ENCODE measurements around the gene GDI1. TPM values are rescaled to one million over a fixed set of nuclear protein-coding genes. Genes with fewer than 3 reads are reported as not detected.

Gene GDI1
- total RNA-seq, 2 experiments from 2014 or later = 66.3 to 68.4 TPM

DNA sequence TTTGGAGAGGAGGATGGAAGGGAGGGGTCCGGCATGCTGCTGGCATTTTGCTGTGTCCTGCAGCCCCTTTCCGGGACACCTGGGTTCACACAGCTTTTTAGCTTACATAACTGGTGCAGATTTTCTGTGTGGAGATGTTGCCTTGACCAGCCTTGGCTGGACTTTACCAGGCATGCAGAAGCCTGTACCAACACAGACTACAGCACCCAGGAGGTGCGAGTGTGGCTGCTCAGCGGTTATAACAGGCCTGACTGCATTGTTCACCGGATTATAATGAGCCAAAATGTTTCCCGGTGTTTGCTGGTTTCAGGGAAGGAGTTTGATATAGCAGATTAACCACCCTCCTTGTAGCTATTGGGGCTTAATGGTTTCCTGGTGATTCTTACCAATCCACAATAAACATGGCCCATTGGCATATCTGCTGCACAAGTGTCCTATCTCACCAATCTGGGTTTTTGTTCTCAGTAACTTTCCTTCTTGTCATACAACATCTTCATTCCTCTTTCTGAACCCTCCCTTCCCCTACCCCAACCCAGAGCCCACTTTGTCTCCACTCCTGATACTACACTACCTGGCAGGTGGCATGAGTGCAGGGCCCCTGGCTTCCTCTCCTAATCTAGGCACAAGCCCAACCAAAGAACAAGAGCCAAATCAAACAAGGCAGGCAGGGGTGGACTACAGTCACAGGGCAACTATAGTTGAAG lies 34.9 kb upstream of the GDI1 start:
- Mint-ChIP-seq H3K36me3 (peaks cover 30% of the 10 kb centered on the region), H3K4me1 (peaks cover 18% of the 10 kb centered on the region), H3K27me3 (peaks cover 17% of the 10 kb centered on the region), H3K4me3 (no peak overlapping the region), H3K27ac (peak overlapping the region; percentile 63), H3K9me3 (no peaks in the 10 kb centered on the region)
- DNase-seq = no peak

DNA sequence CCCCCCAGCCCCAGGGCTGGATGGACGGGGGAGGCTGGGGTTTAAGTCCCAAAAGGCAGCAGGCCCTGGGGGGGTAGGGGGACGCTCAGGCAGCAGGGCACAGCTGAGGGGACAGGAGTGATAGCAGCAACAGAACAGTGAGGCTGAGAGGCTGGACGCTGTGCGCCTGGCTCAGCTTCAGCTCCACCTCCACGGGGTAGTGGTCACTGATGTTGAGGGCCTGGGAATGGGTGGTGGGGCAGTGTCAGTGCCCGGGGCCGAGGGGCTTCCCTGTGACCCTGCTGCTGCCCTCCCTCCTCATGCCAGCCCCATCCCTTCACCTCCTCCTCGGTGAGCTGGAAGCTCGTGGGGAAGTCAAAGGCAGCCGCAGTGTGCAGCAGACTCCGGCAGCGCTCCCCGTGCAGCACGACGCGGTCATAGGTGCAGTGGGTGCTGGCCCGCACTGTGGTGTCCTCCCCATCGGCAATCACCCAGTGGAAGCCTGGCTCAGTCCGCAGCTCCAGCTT lies 34.3 kb upstream of the GDI1 start:
- Mint-ChIP-seq H3K4me3 (no peak overlapping the region), H3K36me3 (peaks cover 30% of the 10 kb centered on the region), H3K27ac (peak overlapping the region; percentile 63), H3K4me1 (peaks cover 18% of the 10 kb centered on the region), H3K9me3 (no peaks in the 10 kb centered on the region), H3K27me3 (peaks cover 17% of the 10 kb centered on the region)
- DNase-seq = no peak

DNA sequence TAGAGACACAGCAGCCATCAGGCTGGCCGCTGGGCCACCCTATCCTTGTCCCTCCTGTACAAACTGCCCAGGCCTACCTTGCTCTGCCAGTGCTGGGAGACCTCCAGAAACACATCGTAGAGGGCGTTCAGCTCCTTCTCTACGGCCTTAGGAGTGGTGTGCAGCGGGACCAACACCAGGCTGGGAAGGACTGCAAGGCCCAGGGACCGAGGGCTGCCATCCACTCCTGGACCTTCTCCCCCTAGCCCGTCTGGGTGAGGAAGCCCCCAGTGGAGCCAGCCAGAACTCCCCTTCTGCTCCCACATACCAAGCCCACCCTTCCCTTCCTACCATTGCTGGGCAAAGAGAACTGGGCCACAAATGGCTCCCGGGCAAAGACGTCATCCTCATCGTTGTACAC lies 33.8 kb upstream of the GDI1 start:
- H3K9me3 Mint-ChIP-seq = no peaks in the 10 kb centered on the region
- H3K4me3 Mint-ChIP-seq = no peak overlapping the region
- no peak overlapping the region for H3K27ac Mint-ChIP-seq
- peaks cover 18% of the 10 kb centered on the region for H3K4me1 Mint-ChIP-seq
- no peak for DNase-seq
- peaks cover 15% of the 10 kb centered on the region for H3K27me3 Mint-ChIP-seq
- peaks cover 30% of the 10 kb centered on the region for H3K36me3 Mint-ChIP-seq

DNA sequence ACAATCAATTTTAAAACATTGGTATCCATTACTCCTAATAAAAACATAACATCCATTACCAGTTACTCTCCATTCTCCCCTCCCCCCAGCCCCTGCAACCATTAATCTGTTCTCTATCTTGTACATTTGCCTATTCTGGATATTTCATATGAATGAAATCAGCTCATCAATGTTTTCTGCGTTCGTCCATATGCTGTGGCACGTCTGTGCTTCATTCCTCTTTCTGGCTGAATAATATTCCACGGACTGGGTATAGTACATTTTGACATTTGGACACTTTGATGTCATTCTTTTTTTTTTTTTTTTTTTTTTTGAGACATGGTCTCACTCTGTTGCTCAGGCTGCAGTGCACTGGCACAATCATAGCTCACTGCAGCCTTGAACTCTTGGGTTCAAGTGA lies 33.1 kb upstream of the GDI1 start:
- H3K27me3 Mint-ChIP-seq = peaks cover 8% of the 10 kb centered on the region
- H3K27ac Mint-ChIP-seq = no peak overlapping the region
- no peak overlapping the region for H3K4me3 Mint-ChIP-seq
- H3K9me3 Mint-ChIP-seq = no peaks in the 10 kb centered on the region
- no peak for DNase-seq
- peaks cover 17% of the 10 kb centered on the region for H3K4me1 Mint-ChIP-seq
- peaks cover 28% of the 10 kb centered on the region for H3K36me3 Mint-ChIP-seq

DNA sequence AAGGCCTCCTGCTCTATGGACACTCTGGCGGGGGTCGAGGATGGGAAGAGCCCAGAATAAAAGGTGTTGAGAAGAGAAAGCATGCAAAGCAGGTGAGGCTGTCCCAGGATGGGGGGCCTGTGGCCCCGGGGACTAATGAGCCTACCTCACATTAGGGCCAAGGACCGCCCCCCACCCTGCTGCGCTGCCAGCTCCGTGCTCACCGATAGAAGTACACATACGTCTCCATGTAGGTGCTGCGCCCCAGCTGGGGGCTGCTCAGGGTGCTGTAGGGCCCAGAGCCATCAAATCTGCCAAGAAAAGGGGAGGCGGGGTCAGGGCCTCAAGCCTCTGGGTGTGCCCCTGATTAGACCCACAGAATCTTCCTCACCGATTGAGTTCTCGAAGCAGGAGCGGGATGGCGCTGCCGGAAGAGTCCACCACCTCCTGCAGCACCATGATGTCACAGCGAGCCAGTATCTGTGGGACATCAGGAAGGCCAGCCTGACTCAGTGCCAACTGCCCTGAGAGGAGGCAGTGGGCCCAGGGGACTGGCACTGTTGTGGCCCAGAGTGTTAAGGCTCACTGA lies 32.2 kb upstream of the GDI1 start:
- Mint-ChIP-seq H3K9me3 (no peaks in the 10 kb centered on the region), H3K27ac (no peak overlapping the region), H3K4me1 (peaks cover 14% of the 10 kb centered on the region), H3K36me3 (peaks cover 19% of the 10 kb centered on the region), H3K27me3 (peaks cover 1% of the 10 kb centered on the region), H3K4me3 (no peak overlapping the region)
- no peak for DNase-seq

DNA sequence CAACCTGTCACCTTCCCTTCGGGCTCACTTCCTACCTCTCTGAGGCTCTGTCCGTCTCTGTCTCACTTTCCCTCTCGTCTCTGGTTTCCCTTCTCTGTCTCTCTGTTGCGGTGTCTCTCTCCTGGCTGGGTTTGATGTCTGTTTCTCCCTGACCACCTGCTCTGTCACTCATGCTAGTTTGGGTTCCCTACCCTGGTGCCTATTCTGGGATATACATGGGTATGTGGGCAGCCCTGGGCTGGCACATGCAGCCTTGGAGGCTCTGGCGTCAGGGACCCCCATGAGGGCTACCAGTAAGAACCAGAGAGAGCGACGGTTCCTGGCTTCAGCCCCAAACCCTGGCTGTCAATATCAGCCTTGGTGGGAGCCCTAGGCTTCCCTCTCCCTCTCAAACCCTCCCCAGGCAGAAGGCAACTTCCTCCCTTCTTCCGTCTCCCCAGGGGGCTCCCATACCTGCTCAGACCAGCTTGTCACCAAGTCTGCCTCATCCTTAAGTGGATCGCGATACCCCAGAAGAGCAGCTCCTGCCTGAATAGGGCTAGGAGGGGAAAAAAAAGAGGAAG lies 28.2 kb upstream of the GDI1 start:
- Mint-ChIP-seq H3K4me3 (peak overlapping the region; percentile 79), H3K9me3 (no peaks in the 10 kb centered on the region), H3K36me3 (peaks cover 5% of the 10 kb centered on the region), H3K27ac (peak overlapping the region; percentile 67), H3K27me3 (no peaks in the 10 kb centered on the region), H3K4me1 (peaks cover 6% of the 10 kb centered on the region)
- no peak for DNase-seq

DNA sequence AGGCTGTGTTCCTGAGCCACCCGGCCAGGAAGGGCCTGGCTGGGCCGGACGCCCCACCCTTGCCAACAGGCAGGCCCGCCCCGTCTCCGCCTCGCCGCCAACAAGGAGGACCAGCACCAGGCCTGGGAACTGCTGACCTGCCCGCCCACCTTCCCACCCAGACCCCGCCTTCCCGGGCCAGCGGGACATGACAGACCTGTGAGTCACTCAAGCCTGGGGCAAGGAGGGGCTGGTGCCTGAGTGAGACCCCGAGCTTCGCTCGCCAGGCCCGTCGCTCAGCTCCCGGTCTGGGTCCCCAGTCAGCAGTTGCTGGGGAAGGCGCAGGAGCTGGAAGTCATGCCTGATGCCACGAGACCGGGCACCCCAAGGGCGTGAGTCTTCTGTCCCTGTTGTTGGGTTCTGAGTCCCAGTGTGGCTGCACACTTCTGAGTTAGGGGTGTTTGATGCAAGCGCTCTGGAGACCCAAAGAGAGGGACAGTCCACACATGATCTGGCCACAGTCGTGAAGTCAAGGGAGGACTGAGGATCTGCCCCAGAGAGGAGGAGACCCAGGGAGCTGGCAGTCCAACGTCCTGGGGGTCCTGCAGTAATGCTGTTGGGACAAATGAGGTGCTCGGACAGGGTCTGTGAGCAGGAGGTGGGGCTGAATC lies 27.6 kb upstream of the GDI1 start, which contains the start of gene DNASE1L1:
Gene DNASE1L1 (minus strand): TSS at position 33 of the 650 bp plus-strand sequence. CDS start 3,686 bp downstream, outside the sequence.
- peak; percentile 48 for DNase-seq

DNA sequence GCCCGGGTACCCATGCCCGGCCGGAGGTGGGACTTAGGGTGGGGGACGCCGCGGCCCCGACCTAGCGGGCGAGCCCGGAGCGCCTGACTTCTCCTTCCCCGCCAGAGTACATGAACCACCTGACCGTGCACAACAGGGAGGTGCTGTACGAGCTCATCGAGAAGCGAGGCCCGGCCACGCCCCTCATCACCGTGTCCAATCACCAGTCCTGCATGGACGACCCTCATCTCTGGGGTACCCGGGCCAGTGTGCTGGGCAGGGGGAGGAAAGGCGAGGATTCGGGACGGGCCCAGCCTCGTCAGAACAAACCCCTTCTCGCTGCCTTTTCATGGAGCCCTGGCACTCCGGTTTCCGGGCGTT lies 25.0 kb upstream of the GDI1 start:
- H3K9me3 Mint-ChIP-seq = no peaks in the 10 kb centered on the region
- no peaks in the 10 kb centered on the region for H3K27me3 Mint-ChIP-seq
- peaks cover 5% of the 10 kb centered on the region for H3K36me3 Mint-ChIP-seq
- peak overlapping the region; percentile 70 for H3K27ac Mint-ChIP-seq
- H3K4me3 Mint-ChIP-seq = peak overlapping the region; percentile 80
- peaks cover 6% of the 10 kb centered on the region for H3K4me1 Mint-ChIP-seq
- DNase-seq = peak; percentile 66

More for the DNA sequence above, 27.6 kb upstream of the GDI1 start, which contains the start of gene DNASE1L1:
- peak within 1 kb of the TSS; percentile 79 for H3K4me3 Mint-ChIP-seq
- H3K27ac Mint-ChIP-seq = peak within 1 kb of the TSS; percentile 67
- H3K27me3 Mint-ChIP-seq = no peaks in the 10 kb centered on the region
- H3K36me3 Mint-ChIP-seq = peaks cover 5% of the 10 kb centered on the region
- no peaks in the 10 kb centered on the region for H3K9me3 Mint-ChIP-seq
- H3K4me1 Mint-ChIP-seq = peaks cover 6% of the 10 kb centered on the region

DNA sequence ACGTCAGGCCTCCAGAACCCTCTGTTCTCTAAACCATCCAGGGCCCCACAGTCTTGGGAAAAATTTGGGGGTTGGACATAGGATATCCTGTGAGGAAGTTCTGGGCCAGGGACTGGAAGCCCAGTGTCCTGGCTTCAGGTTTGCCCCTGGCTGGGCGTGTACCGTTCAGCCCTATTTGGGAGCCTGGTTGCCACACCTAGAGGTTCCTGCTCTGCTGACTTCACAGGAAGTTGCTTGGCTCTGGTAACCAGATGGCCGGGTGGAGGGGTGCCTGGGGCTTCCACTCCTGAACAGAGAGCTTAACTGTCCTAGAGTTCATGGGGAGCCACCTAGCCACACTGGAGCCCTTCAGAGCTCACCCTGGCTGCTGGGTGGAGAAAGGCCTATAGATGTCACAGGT lies 24.5 kb upstream of the GDI1 start:
- Mint-ChIP-seq H3K36me3 (peaks cover 5% of the 10 kb centered on the region), H3K27ac (peak overlapping the region; percentile 70), H3K27me3 (no peaks in the 10 kb centered on the region), H3K4me3 (peak overlapping the region; percentile 80), H3K4me1 (peaks cover 6% of the 10 kb centered on the region), H3K9me3 (no peaks in the 10 kb centered on the region)
- DNase-seq = no peak

DNA sequence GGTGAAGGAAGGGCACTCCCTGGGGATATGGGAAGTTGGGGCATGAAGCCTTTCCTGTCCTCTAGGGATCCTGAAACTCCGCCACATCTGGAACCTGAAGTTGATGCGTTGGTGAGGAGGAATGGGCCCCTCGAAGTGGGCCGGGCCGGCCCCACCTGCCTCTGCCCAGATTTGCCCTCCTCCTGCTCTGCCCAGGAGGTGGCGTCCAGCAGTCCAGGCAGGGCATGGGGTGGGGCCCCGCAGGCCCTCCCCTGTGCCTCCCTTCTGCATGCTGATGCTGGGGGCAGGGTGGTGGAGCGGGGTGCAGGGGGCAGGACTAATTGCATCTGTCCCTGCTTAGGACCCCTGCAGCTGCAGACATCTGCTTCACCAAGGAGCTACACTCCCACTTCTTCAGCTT lies 23.8 kb upstream of the GDI1 start:
- peaks cover 6% of the 10 kb centered on the region for H3K4me1 Mint-ChIP-seq
- H3K27ac Mint-ChIP-seq = peak overlapping the region; percentile 70
- H3K4me3 Mint-ChIP-seq = peak overlapping the region; percentile 80
- no peak for DNase-seq
- H3K27me3 Mint-ChIP-seq = no peaks in the 10 kb centered on the region
- peaks cover 5% of the 10 kb centered on the region for H3K36me3 Mint-ChIP-seq
- no peaks in the 10 kb centered on the region for H3K9me3 Mint-ChIP-seq

DNA sequence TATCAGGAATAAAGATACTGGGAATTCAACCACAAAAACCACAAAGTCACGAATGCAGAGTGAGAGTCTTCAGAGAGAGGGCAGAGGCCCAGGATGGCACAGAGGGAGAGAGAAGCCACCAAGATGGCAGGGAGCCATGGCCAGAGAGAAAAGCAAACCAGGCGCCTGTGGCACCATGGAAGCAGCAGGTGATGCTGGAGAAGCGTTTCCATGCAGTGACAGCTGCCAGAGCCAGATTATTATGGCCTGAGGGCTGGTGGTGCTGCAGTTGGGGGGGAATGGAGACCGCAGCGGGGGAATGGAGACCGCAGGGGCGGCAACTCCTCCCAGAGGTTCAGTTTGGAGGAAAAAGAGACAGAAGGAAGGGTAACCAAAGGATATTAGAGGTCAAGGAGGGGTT lies 19.8 kb upstream of the GDI1 start:
- DNase-seq = no peak
- Mint-ChIP-seq H3K27ac (no peak overlapping the region), H3K36me3 (no peaks in the 10 kb centered on the region), H3K9me3 (no peaks in the 10 kb centered on the region), H3K4me3 (no peak overlapping the region), H3K4me1 (peaks cover 5% of the 10 kb centered on the region), H3K27me3 (no peaks in the 10 kb centered on the region)

DNA sequence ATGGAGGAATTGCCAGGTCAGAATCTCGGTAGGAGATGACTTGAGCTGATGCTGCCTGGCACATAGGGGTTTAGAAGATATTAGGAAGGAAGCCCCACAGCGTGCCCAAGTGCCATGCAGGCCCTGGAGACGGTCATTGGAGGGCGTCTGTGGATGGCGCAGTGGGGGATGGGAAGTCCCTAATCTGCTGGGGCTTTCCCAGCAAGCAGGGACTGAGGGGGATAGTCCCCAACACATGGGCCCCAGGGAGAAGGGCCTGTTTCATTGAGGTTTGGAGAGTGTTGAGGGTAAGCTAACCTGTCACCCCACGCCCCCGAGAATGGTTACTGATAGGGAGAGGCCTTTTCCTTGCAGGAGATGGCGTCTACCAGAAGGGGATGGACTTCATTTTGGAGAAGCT lies 17.8 kb upstream of the GDI1 start:
- no peak for DNase-seq
- Mint-ChIP-seq H3K27me3 (no peaks in the 10 kb centered on the region), H3K4me1 (peaks cover 2% of the 10 kb centered on the region), H3K4me3 (no peak overlapping the region), H3K27ac (no peak overlapping the region), H3K36me3 (no peaks in the 10 kb centered on the region), H3K9me3 (no peaks in the 10 kb centered on the region)

DNA sequence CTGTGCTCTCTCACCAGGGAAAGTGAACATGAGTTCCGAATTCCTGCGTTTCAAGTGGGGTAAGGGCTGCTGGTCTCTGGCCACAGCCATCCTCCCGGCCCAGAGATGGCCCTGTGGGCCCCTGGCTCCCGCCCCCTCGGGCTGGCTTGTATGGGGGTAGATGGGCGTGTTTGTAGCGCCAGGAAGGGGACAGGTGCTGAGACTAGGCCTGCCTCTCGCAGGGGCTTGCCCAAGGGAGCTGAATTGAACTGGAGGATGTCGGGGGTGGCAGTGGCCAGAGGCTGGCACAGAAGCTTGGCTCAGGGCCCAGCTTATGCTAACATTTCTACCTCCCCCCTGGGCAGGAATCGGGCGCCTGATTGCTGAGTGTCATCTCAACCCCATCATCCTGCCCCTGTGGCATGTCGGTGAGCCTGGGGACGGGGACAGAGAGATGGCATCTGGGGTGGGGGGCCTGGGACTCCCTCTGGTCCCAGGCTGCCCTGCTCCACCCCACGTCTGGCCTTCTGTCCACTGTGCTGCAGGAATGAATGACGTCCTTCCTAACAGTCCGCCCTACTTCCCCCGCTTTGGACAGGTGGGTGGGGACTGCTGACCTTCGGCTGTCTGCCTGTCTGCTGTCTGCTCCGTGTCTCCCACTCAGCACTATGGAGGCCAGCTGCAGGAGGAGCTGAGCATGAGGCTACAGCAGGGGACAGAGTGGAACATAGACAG lies 17.1 kb upstream of the GDI1 start:
- no peak overlapping the region for H3K27ac Mint-ChIP-seq
- H3K4me3 Mint-ChIP-seq = no peak overlapping the region
- no peaks in the 10 kb centered on the region for H3K9me3 Mint-ChIP-seq
- no peak for DNase-seq
- peaks cover 2% of the 10 kb centered on the region for H3K4me1 Mint-ChIP-seq
- no peaks in the 10 kb centered on the region for H3K27me3 Mint-ChIP-seq
- H3K36me3 Mint-ChIP-seq = no peaks in the 10 kb centered on the region

DNA sequence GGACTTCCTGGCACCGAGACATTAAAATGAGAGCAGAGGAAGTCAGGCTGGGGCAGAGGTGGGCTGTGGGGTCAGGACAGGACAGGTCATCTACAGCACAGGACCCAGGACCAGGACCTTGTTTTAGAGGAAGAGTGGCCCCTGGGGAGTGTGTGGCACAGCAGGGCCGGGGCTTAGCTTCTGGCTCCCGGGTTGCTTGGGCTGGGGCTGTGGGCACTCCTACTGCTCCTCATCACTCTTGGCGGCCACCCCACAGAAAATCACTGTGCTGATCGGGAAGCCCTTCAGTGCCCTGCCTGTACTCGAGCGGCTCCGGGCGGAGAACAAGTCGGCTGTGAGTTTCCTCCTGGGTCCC lies 16.6 kb upstream of the GDI1 start:
- H3K36me3 Mint-ChIP-seq = no peaks in the 10 kb centered on the region
- no peaks in the 10 kb centered on the region for H3K27me3 Mint-ChIP-seq
- no peaks in the 10 kb centered on the region for H3K9me3 Mint-ChIP-seq
- H3K4me3 Mint-ChIP-seq = no peak overlapping the region
- H3K27ac Mint-ChIP-seq = no peak overlapping the region
- peaks cover 2% of the 10 kb centered on the region for H3K4me1 Mint-ChIP-seq
- no peak for DNase-seq

Measured in activated naive CD8-positive, alpha-beta T cell treated with anti-CD3 and anti-CD28 coated beads for 36 hours (primary cell).